Psoas muscle (tissue), 8 donors: ENCODE data around the gene HYAL4. TPM values are rescaled to one million over a fixed set of nuclear protein-coding genes. Genes with fewer than 3 reads are reported as not detected.

Experiments used
- ATAC-seq, 4 donors: fragments of 200-7000 bp; cut with Tn5 transposase; one replicate each; pipeline ENCODE4 v1.9.1; 2020; ENCODE audit warnings: moderate library complexity in 3 of 4, mild to moderate bottlenecking in 2 of 4
- DNase-seq, 2 donors: peaks; one replicate each; pipeline ENCODE4 v3.0.0-alpha.2; 2020
- H3K27ac ChIP-seq: fragments of 200-600 bp; one replicate; pipeline ENCODE4 v1.8.0; 2022
- H3K27me3 ChIP-seq, 3 donors: fragments of 200-600 bp in 1 of 3; one replicate each; pipeline versions ENCODE4 v1.6.1 to v1.8.0; 2013 to 2022; ENCODE audit warnings: low read length in 2 of 3, mild to moderate bottlenecking in 2 of 3, moderate library complexity in 1 of 3; ENCODE audit not compliant: insufficient read depth in 3 of 3
- H3K36me3 ChIP-seq, 2 donors: fragments of 200-600 bp in 1 of 2; one replicate each; pipeline versions ENCODE4 v1.6.1 to v1.8.0; 2013 to 2022; ENCODE audit warnings: low read depth in 1 of 2, mild to moderate bottlenecking in 1 of 2, moderate library complexity in 1 of 2; ENCODE audit not compliant: insufficient read depth in 1 of 2
- H3K4me1 ChIP-seq: fragments of 200-600 bp; one replicate; pipeline ENCODE4 v1.8.0; 2022
- H3K4me3 ChIP-seq: fragments of 200-600 bp; one replicate; pipeline ENCODE4 v1.8.0; 2022; ENCODE audit warnings: mild to moderate bottlenecking
- H3K9me3 ChIP-seq: fragments of 200-600 bp; one replicate; pipeline ENCODE4 v1.8.0; 2022
- WGBS, 3 donors: extraction: QIAGEN DNeasy Blood & Tissue Kit; methylation state at CpG; one replicate each; pipeline versions ENCODE4 v1.1.6 to v1.1.7; 2013; 5-methylcytosine and 5-hydroxymethylcytosine counted together
- intact Hi-C, 2 donors: fragments of 100-400 bp; cut with DNase I; formaldehyde crosslinking; loops; one replicate each; pipeline versions ENCODE4 v1.11.0 to v1.14.2; 2022
- long read RNA-seq, 2 donors: library from polyadenylated mRNA; unstranded; transcript quantifications; one replicate each; pipeline ENCODE4 v2.0.0, GENCODE V29; 2021
- polyA plus RNA-seq, 3 donors: library from polyadenylated mRNA; stranded (reverse); fragments of 200-250 nt; gene quantifications; one replicate each; pipeline ENCODE4 v1.2.3, GENCODE V29; 2013
- total RNA-seq, 4 donors: library from RNA; stranded (reverse); fragmentation: NEBNext Ultra II Directional in 2 of 4; extraction: Animal tissue kit (Norgen Biotek cat#: 25700) in 2 of 4; gene quantifications; one replicate each; pipeline versions ENCODE4 v1.2.1 to v1.2.4, GENCODE V29; 2021 to 2023
- TF ChIP-seq, protein P1 (sequence below): fragments of 200-600 bp; IDR thresholded peaks from one replicate; pipeline ENCODE4 v1.8.0; 2022; ENCODE audit warnings: antibody characterized with exemption
- donor health status: healthy with polysubstance abuse.
- donor health status: DM: no; HTN: no; CAD: no; lungs with moderate emphysema.
- donor health status: Bipolar disorder and iron deficiency.
- donor health status: healthy.
- donor health status: DM: yes; HTN: yes; CAD: no.
- donor health status: DM: no; HTN: no; CAD: no.
- donor health status: DM: no; HTN: no; CAD: no.
- donor health status: DM: yes; HTN: yes; CAD: no.

Gene HYAL4, protein sequence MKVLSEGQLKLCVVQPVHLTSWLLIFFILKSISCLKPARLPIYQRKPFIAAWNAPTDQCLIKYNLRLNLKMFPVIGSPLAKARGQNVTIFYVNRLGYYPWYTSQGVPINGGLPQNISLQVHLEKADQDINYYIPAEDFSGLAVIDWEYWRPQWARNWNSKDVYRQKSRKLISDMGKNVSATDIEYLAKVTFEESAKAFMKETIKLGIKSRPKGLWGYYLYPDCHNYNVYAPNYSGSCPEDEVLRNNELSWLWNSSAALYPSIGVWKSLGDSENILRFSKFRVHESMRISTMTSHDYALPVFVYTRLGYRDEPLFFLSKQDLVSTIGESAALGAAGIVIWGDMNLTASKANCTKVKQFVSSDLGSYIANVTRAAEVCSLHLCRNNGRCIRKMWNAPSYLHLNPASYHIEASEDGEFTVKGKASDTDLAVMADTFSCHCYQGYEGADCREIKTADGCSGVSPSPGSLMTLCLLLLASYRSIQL
- total RNA-seq (1 to 10 TPM in 3 of 4 donors, under 1 TPM in 1; 0.19 to 3.2 (median 2.4) TPM), polyA plus RNA-seq (1 to 10 TPM in 1 of 3 donors, under 1 TPM in 1, not detected in 1; 0.13 to 1.7 TPM)
- long read RNA-seq, donor 1, partial matches to known transcripts: 0 of 1 reads
- long read RNA-seq, donor 1, other reads (novel, unspliced or antisense): 1 of 1 reads
- long read RNA-seq, donor 2, partial matches to known transcripts: 0 of 1 reads
- long read RNA-seq, donor 2, other reads (novel, unspliced or antisense): 1 of 1 reads

GRCh38 chr7:123844712-123845219 is at the start of gene HYAL4:
HYAL4 (plus strand) TSS chr7:123845169; CDS start chr7:123868274, 23,105 bp downstream.
- TF ChIP-seq, protein P1, sequence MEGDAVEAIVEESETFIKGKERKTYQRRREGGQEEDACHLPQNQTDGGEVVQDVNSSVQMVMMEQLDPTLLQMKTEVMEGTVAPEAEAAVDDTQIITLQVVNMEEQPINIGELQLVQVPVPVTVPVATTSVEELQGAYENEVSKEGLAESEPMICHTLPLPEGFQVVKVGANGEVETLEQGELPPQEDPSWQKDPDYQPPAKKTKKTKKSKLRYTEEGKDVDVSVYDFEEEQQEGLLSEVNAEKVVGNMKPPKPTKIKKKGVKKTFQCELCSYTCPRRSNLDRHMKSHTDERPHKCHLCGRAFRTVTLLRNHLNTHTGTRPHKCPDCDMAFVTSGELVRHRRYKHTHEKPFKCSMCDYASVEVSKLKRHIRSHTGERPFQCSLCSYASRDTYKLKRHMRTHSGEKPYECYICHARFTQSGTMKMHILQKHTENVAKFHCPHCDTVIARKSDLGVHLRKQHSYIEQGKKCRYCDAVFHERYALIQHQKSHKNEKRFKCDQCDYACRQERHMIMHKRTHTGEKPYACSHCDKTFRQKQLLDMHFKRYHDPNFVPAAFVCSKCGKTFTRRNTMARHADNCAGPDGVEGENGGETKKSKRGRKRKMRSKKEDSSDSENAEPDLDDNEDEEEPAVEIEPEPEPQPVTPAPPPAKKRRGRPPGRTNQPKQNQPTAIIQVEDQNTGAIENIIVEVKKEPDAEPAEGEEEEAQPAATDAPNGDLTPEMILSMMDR: no peak
- H3K27ac ChIP-seq: peak within 1 kb of the TSS; percentile 56
- H3K36me3 ChIP-seq: no peaks in the 10 kb centered on the region
- ATAC-seq: no peak
- intact Hi-C loops: no loop called here
- no peaks in the 10 kb centered on the region for H3K9me3 ChIP-seq
- H3K4me1 ChIP-seq: no peaks in the 10 kb centered on the region
- H3K4me3 ChIP-seq: no peak within 1 kb of the TSS
- H3K27me3 ChIP-seq: no peaks in the 10 kb centered on the region
- no peak for DNase-seq
- 93 to 94% (median 93%) methylated on average over 11 of the region's 11 CpGs for WGBS, 3 donors

- intact Hi-C loops: loop anchor here (2.0 to 5.0 kb wide), 2 partner anchors 69 to 71 kb away; no protein-coding TSS in a partner anchor
- Histone ChIP-seq H3K36me3 (no peaks in the 10 kb centered on the region), H3K4me1 (peaks cover 11% of the 10 kb centered on the region), H3K27ac (no peak overlapping the region), H3K9me3 (no peaks in the 10 kb centered on the region), H3K27me3 (no peaks in the 10 kb centered on the region), H3K4me3 (no peak overlapping the region)
- TF ChIP-seq, protein P1: no peak
- ATAC-seq (no peak), DNase-seq (no peak)
- 80 to 87% (median 87%) methylated on average over 1 of the region's 1 CpG for WGBS, 3 donors
These were observed 49.1 kb upstream of the HYAL4 start for GRCh38 chr7:123795917-123796316.

- Histone ChIP-seq H3K36me3 (no peaks in the 10 kb centered on the region), H3K27me3 (no peaks in the 10 kb centered on the region), H3K27ac (no peak overlapping the region), H3K9me3 (no peaks in the 10 kb centered on the region), H3K4me3 (no peak overlapping the region), H3K4me1 (peaks cover 11% of the 10 kb centered on the region)
- no peak for ATAC-seq
- intact Hi-C loops: loop anchor here (2.0 to 5.0 kb wide), 2 partner anchors 68 to 71 kb away; no protein-coding TSS in a partner anchor
- WGBS, 3 donors: 88 to 95% (median 90%) methylated on average over 1 of the region's 1 CpG
- no peak for DNase-seq
- TF ChIP-seq, protein P1: no peak
These were observed 48.4 kb upstream of the HYAL4 start for GRCh38 chr7:123796568-123796967.

DNA sequence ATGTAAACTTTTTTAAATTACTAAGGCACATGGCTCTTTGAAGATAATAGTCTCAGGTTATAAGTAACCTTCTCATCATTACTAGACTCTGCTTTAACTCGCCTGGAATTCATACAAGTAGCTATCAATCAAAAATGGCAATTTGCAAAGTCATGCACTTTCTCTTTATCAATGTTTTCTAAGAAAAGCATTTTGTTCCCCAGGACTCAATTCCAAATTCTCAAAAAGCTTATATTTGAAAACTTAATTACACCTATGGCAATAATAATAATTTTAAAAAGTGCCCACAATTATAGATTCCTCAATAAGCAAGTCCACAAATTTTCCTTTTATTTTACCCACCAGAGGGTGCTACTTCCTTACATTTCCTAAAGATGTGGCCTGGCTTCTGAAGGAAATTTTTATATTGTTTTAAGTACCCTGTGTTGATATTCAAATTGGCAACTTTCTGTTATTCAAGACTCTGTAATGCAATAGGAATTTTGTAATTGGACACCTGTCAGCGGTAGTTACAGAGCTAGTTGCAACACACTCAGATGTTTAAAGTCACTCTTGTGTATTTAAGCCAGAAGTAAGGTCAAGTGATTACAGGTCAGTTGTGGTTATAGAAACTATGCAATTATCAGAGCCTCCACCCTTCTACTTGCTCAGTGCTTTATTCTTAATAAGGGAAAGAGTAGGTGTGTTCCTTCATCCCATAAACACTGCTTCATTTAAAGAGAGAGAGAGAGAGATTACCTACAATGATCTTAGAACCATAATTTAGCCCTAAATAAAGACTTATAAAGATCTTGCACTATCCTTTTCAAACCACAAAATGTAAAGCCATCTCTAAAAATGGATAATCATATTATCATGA is 47.1 kb upstream of the HYAL4 start:
- TF ChIP-seq, protein P1: peak; percentile 69
- no peaks in the 10 kb centered on the region for H3K9me3 ChIP-seq
- WGBS, 3 donors: 21 to 34% (median 31%) methylated on average over 2 of the region's 2 CpGs
- H3K4me1 ChIP-seq: peaks cover 11% of the 10 kb centered on the region
- no peak overlapping the region for H3K4me3 ChIP-seq
- no peaks in the 10 kb centered on the region for H3K36me3 ChIP-seq
- H3K27ac ChIP-seq: peak overlapping the region; percentile 44
- H3K27me3 ChIP-seq: no peaks in the 10 kb centered on the region
- DNase-seq (no peak), ATAC-seq (peak; percentile 82 to 90 (median 86))
- intact Hi-C loops: loop anchor here (2.0 to 5.0 kb wide), 2 partner anchors 67 to 69 kb away; no protein-coding TSS in a partner anchor
